ENCODE results near the gene TXNIP.

DNA sequence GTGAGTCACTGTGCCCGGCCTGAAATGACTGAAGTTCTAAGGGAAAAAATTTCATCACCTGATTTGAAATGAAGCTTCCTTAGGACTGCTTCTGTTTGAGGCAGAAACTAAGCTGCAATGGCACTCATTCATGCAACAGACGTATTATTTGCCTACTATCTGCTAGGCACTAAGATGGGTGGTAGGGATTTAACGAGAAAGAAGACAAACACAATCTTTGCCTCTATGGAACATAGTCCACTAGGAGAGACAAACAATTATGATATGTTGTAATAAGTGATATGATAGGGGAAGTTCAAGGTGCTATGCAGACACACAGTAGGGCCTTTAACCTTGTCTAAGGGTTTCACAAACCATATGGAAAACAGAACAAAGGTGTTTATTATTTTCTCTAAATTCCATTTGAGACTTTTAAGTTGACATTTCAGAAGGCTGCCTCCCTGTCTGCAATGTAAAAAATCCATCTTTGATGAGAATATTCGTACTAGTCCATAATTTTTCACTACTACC is 49.8 kb downstream of the TXNIP start:
- TF ChIP-seq, protein P1, sequence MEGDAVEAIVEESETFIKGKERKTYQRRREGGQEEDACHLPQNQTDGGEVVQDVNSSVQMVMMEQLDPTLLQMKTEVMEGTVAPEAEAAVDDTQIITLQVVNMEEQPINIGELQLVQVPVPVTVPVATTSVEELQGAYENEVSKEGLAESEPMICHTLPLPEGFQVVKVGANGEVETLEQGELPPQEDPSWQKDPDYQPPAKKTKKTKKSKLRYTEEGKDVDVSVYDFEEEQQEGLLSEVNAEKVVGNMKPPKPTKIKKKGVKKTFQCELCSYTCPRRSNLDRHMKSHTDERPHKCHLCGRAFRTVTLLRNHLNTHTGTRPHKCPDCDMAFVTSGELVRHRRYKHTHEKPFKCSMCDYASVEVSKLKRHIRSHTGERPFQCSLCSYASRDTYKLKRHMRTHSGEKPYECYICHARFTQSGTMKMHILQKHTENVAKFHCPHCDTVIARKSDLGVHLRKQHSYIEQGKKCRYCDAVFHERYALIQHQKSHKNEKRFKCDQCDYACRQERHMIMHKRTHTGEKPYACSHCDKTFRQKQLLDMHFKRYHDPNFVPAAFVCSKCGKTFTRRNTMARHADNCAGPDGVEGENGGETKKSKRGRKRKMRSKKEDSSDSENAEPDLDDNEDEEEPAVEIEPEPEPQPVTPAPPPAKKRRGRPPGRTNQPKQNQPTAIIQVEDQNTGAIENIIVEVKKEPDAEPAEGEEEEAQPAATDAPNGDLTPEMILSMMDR (IDR thresholded peaks at IDR 0.05): no peak
- no peak for TF ChIP-seq POLR2AphosphoS5 (IDR thresholded peaks at IDR 0.05)

All from prostate gland (tissue), 2 donors.